Measurements from ENCODE around the gene IFIT3. TPM values are rescaled to one million over a fixed set of nuclear protein-coding genes. Genes with fewer than 3 reads are reported as not detected.
A peak's percentile ranks its signal among the peaks of the same experiment; 100 is the strongest.

Gene IFIT3
- total RNA-seq (2021; fragmentation: NEBNext Ultra II Directional; extraction: Animal tissue kit (Norgen Biotek cat#: 25700)): 10 to 100 TPM; 11.5 to 18.6 (median 18.0) TPM
- long read RNA-seq, transcript IFIT3-202 (2 exons, 2,496 nt): minor isoform, 14 of 34 reads
- long read RNA-seq, transcript IFIT3-201 (2 exons, 2,455 nt): major isoform, 16 of 34 reads
- long read RNA-seq, partial matches to known transcripts: 0 of 34 reads
- long read RNA-seq, other reads (novel, unspliced or antisense): 4 of 34 reads

GRCh38 chr10:89327803-89328441 is at the start of gene IFIT3:
Gene IFIT3 (plus strand): TSS chr10:89327997. CDS start chr10:89328074, 77 bp downstream.
- DNase-seq: peak; percentile 78
- peak within 1 kb of the TSS; percentile 99 for H3K27ac Mint-ChIP-seq
- peaks cover 67% of the 10 kb centered on the region for H3K4me1 Mint-ChIP-seq (ENCODE audit: low read depth)
- peak within 1 kb of the TSS; percentile 92 for H3K4me3 Mint-ChIP-seq
- H3K36me3 Mint-ChIP-seq (ENCODE audit: low read depth): peaks cover 5% of the 10 kb centered on the region; the same call in 1 of the 2 replicates
- TF ChIP-seq CTCF (IDR thresholded peaks at IDR 0.05): no peak
- peaks cover 2% of the 10 kb centered on the region; the same call in 1 of the 2 replicates for H3K27me3 Mint-ChIP-seq (ENCODE audit: insufficient read depth)
- no peaks in the 10 kb centered on the region for H3K9me3 Mint-ChIP-seq

- Mint-ChIP-seq H3K27ac (peak overlapping the region; percentile 97), H3K4me1 (ENCODE audit: low read depth) (peaks cover 98% of the 10 kb centered on the region), H3K4me3 (peak overlapping the region; percentile 75), H3K36me3 (ENCODE audit: low read depth) (no peaks in the 10 kb centered on the region; the same call in 1 of the 2 replicates), H3K27me3 (ENCODE audit: insufficient read depth) (peaks cover 1% of the 10 kb centered on the region; the same call in 1 of the 2 replicates), H3K9me3 (no peaks in the 10 kb centered on the region)
- no peak for TF ChIP-seq CTCF (IDR thresholded peaks at IDR 0.05)
- peak; percentile 96 for DNase-seq
Measured at GRCh38 chr10:89278034-89278535, 49.7 kb upstream of the IFIT3 start.

GRCh38 chr10:89278900-89279392 is 48.9 kb upstream of the IFIT3 start:
- TF ChIP-seq CTCF (IDR thresholded peaks at IDR 0.05): no peak
- Mint-ChIP-seq H3K36me3 (ENCODE audit: low read depth) (no peaks in the 10 kb centered on the region; the same call in 1 of the 2 replicates), H3K27ac (peak overlapping the region; percentile 70), H3K4me1 (ENCODE audit: low read depth) (peaks cover 98% of the 10 kb centered on the region), H3K4me3 (no peak overlapping the region), H3K9me3 (no peaks in the 10 kb centered on the region), H3K27me3 (ENCODE audit: insufficient read depth) (peaks cover 1% of the 10 kb centered on the region; the same call in 1 of the 2 replicates)
- DNase-seq: no peak

GRCh38 chr10:89279421-89279869 is 48.4 kb upstream of the IFIT3 start:
- DNase-seq: no peak
- no peaks in the 10 kb centered on the region for H3K9me3 Mint-ChIP-seq
- no peaks in the 10 kb centered on the region; the same call in 1 of the 2 replicates for H3K36me3 Mint-ChIP-seq (ENCODE audit: low read depth)
- peak overlapping the region; percentile 70 for H3K27ac Mint-ChIP-seq
- H3K4me1 Mint-ChIP-seq (ENCODE audit: low read depth): peaks cover 98% of the 10 kb centered on the region
- H3K4me3 Mint-ChIP-seq: no peak overlapping the region
- no peak for TF ChIP-seq CTCF (IDR thresholded peaks at IDR 0.05)
- H3K27me3 Mint-ChIP-seq (ENCODE audit: insufficient read depth): peaks cover 1% of the 10 kb centered on the region; the same call in 1 of the 2 replicates

- peak; percentile 43 for DNase-seq
- TF ChIP-seq CTCF (IDR thresholded peaks at IDR 0.05): no peak
- peaks cover 1% of the 10 kb centered on the region; the same call in 1 of the 2 replicates for H3K27me3 Mint-ChIP-seq (ENCODE audit: insufficient read depth)
- H3K4me1 Mint-ChIP-seq (ENCODE audit: low read depth): peaks cover 98% of the 10 kb centered on the region
- peaks cover 6% of the 10 kb centered on the region for H3K36me3 Mint-ChIP-seq (ENCODE audit: low read depth)
- H3K9me3 Mint-ChIP-seq: no peaks in the 10 kb centered on the region
- H3K27ac Mint-ChIP-seq: peak overlapping the region; percentile 89
- H3K4me3 Mint-ChIP-seq: peak overlapping the region; percentile 28; the same call in 1 of the 2 replicates
Measured at GRCh38 chr10:89280508-89280907, 47.3 kb upstream of the IFIT3 start.

Measured in HFFc6 (cell line).